HuH-7 (cell line): ENCODE results near the gene NDUFAF2.
"Not testable (repeated sequence)": the region's sequence is repeated elsewhere in the genome, so short reads cannot be mapped to it uniquely, and the experiment has no call there.

Experiments
- DNase-seq: peaks from one replicate; pipeline ENCODE4 v3.0.0; 2011; ENCODE audit warnings: low spot score

NDUFAF2 gene

GRCh38 chr5:61177716-61178115 is 232.7 kb downstream of the NDUFAF2 start:
- no peak for DNase-seq

GRCh38 chr5:61178702-61179101 is 233.7 kb downstream of the NDUFAF2 start:
- DNase-seq, result no peak

- no peak for DNase-seq
These were observed 235.9 kb downstream of the NDUFAF2 start for GRCh38 chr5:61180886-61181285.

GRCh38 chr5:61182449-61182848 is 237.4 kb downstream of the NDUFAF2 start:
- no peak for DNase-seq

GRCh38 chr5:61183538-61183937 is 238.5 kb downstream of the NDUFAF2 start:
- DNase-seq, result no peak

- no peak for DNase-seq
These were observed 239.7 kb downstream of the NDUFAF2 start for GRCh38 chr5:61184708-61185107.

GRCh38 chr5:61186634-61187033 is 241.6 kb downstream of the NDUFAF2 start:
- no peak for DNase-seq

- not testable (repeated sequence) for DNase-seq
These were observed 242.3 kb downstream of the NDUFAF2 start for GRCh38 chr5:61187352-61187751.

- not testable (repeated sequence) for DNase-seq
These were observed 242.8 kb downstream of the NDUFAF2 start for GRCh38 chr5:61187826-61188225.

GRCh38 chr5:61198606-61199005 is 253.6 kb downstream of the NDUFAF2 start:
- DNase-seq, result no peak

GRCh38 chr5:61200582-61201155 is 255.7 kb downstream of the NDUFAF2 start:
- DNase-seq, result no peak

- no peak for DNase-seq
These were observed 257.2 kb downstream of the NDUFAF2 start for GRCh38 chr5:61202213-61202612.
